ENCODE measurements around the gene FAM83G.

The FAM83G gene

DNA sequence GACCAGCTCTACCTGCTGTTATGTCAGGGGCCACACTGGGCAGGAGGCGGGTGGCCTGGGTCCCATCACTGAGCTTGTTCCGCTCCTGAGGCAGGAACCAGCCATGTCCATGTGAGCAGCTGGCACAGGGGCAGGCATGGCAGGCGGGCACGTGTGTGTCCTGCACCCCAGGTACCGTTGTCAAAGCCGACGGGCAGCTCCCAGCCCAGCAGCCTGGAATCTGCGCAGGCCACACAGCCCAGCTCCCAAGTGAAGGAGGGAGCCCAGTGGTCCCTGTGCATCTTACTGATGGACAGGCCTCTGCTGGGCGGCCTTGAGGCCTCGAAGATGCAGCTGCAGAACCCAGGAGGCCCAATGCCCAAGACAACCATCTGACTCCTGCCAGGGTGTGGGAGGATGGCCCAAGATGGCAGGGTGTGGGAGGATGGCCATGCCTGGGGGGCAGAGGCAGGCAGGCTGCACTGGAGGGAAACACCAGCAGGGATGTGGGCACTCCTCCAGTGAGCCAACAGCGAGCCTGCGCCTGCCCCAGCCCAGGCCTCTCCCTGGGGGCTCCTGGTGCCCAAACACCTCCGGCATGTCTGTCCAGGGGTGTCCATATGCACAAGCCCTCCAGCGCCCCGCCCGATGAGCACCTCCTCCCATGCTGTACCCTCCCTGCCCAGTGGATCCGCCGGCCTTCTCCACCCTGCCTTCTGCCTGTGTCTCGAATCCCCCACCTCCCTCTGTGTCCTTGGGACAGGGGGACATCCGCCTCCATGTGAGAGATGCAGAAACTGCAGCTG, 12.8 kb downstream of the FAM83G start:
- TF ChIP-seq, protein P1, sequence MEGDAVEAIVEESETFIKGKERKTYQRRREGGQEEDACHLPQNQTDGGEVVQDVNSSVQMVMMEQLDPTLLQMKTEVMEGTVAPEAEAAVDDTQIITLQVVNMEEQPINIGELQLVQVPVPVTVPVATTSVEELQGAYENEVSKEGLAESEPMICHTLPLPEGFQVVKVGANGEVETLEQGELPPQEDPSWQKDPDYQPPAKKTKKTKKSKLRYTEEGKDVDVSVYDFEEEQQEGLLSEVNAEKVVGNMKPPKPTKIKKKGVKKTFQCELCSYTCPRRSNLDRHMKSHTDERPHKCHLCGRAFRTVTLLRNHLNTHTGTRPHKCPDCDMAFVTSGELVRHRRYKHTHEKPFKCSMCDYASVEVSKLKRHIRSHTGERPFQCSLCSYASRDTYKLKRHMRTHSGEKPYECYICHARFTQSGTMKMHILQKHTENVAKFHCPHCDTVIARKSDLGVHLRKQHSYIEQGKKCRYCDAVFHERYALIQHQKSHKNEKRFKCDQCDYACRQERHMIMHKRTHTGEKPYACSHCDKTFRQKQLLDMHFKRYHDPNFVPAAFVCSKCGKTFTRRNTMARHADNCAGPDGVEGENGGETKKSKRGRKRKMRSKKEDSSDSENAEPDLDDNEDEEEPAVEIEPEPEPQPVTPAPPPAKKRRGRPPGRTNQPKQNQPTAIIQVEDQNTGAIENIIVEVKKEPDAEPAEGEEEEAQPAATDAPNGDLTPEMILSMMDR (IDR thresholded peaks at IDR 0.05; ENCODE audit: poor library complexity, severe bottlenecking), result no peak
- DNase-seq (ENCODE audit: low spot score), result no peak
- no peak for ATAC-seq (ENCODE audit: low read depth)
- Histone ChIP-seq H3K36me3 (ENCODE audit: low read depth) (peaks cover 48% of the 10 kb centered on the region), H3K27ac (ENCODE audit: poor library complexity, severe bottlenecking) (no peak overlapping the region), H3K9me3 (ENCODE audit: severe bottlenecking) (peaks cover 5% of the 10 kb centered on the region), H3K27me3 (ENCODE audit: insufficient read depth, poor library complexity, severe bottlenecking) (no peaks in the 10 kb centered on the region), H3K4me1 (ENCODE audit: insufficient read depth, poor library complexity, severe bottlenecking) (no peaks in the 10 kb centered on the region), H3K4me3 (ENCODE audit: severe bottlenecking) (no peak overlapping the region)

DNA sequence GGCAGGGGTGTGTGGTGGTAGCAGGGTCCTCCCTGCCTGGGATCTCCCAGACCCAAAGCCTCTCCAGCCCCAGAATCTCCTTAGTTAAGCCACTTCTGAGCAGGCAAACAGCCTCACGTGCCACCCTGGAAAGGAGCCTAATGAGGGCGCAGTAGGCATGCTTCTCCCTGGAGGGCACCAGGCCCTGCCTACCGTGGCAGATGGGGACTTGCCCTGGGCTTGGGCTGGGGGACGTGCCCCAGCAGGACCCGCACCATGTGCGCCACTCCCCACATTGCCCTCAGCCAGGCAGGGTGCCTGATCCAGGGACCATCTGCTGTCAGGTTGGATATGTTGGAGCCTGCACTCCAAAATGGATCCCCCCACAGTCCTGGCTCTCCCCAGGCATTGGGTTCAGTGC, 14.2 kb downstream of the FAM83G start:
- no peak for ATAC-seq (ENCODE audit: low read depth)
- no peak for DNase-seq (ENCODE audit: low spot score)
- Histone ChIP-seq H3K36me3 (ENCODE audit: low read depth) (peaks cover 48% of the 10 kb centered on the region), H3K27me3 (ENCODE audit: insufficient read depth, poor library complexity, severe bottlenecking) (no peaks in the 10 kb centered on the region), H3K4me1 (ENCODE audit: insufficient read depth, poor library complexity, severe bottlenecking) (no peaks in the 10 kb centered on the region), H3K27ac (ENCODE audit: poor library complexity, severe bottlenecking) (no peak overlapping the region), H3K4me3 (ENCODE audit: severe bottlenecking) (no peak overlapping the region), H3K9me3 (ENCODE audit: severe bottlenecking) (peaks cover under 1% of the 10 kb centered on the region)
- TF ChIP-seq, protein P1 (IDR thresholded peaks at IDR 0.05; ENCODE audit: poor library complexity, severe bottlenecking), result no peak

DNA sequence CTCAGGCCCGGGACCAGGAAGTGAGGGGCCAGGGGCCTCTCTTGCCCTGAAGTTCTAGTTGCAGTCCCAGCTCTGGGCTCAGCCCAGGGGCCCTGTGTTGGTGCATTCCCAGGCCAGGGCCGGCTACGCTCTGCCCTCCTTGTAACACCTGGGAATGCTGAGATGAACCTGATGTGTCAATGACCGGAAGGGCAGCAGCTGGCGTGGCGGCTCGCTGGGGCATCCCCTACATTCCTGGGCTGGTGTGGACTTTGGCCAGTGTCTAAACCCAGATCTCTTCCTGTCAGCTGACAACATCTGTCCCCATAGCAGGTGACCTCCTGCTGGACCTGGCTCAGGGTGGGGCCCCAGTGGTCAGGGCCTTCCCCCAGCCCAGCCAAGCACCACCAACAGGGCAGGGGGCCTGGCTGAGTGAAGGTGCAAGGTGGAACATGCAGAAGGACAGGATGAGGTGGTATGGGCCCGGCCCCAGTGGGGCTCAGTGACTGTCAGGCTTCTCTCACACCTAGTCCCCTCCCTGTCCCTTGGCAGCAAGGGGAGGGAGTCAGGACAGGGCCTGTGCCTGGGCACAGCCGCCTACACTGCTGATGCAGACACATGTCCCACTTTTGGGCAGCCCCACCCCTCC, 15.9 kb downstream of the FAM83G start:
- ATAC-seq (ENCODE audit: low read depth), result no peak
- Histone ChIP-seq H3K9me3 (ENCODE audit: severe bottlenecking) (no peaks in the 10 kb centered on the region), H3K27me3 (ENCODE audit: insufficient read depth, poor library complexity, severe bottlenecking) (no peaks in the 10 kb centered on the region), H3K27ac (ENCODE audit: poor library complexity, severe bottlenecking) (no peak overlapping the region), H3K4me1 (ENCODE audit: insufficient read depth, poor library complexity, severe bottlenecking) (no peaks in the 10 kb centered on the region), H3K36me3 (ENCODE audit: low read depth) (peaks cover 50% of the 10 kb centered on the region), H3K4me3 (ENCODE audit: severe bottlenecking) (no peak overlapping the region)
- no peak for DNase-seq (ENCODE audit: low spot score)
- TF ChIP-seq, protein P1 (IDR thresholded peaks at IDR 0.05; ENCODE audit: poor library complexity, severe bottlenecking), result no peak

DNA sequence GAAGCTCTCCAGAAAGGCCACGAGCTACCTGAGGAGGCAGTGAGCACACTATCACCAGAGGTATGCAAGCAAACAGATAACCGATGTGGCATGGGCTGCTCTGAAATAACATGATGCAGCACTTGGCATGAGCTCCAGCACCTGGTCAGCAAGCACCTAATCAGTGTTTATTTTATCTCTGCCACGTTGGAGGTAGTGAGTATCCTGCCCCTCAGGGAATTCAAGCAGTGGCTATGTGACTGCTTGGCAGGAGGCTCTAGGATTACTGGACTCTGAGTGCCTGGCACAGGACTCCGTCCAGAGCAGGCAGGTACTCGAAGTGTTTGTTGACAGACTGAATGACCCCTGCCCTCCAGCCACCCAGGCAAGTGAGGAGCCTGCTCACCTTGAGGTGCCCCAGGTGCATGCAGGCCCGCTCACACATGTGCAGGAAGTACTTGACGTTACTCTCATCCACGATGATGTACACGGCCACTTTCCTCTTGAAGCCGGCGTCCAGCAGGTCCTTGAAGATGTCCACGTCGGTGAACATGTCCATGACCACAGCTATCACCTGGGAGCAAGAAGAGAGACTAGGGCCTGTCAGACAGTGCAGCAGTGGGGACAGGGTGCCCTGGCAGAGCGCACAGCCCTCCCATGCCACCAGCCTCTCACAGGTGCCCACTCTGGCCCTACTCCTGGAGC, 16.6 kb downstream of the FAM83G start:
- Histone ChIP-seq H3K27me3 (ENCODE audit: insufficient read depth, poor library complexity, severe bottlenecking) (no peaks in the 10 kb centered on the region), H3K36me3 (ENCODE audit: low read depth) (peaks cover 50% of the 10 kb centered on the region), H3K4me1 (ENCODE audit: insufficient read depth, poor library complexity, severe bottlenecking) (no peaks in the 10 kb centered on the region), H3K27ac (ENCODE audit: poor library complexity, severe bottlenecking) (no peak overlapping the region), H3K4me3 (ENCODE audit: severe bottlenecking) (no peak overlapping the region), H3K9me3 (ENCODE audit: severe bottlenecking) (no peaks in the 10 kb centered on the region)
- ATAC-seq (ENCODE audit: low read depth), result no peak
- no peak for DNase-seq (ENCODE audit: low spot score)
- TF ChIP-seq, protein P1 (IDR thresholded peaks at IDR 0.05; ENCODE audit: poor library complexity, severe bottlenecking), result no peak
